Mammary epithelial cell (primary cell): Measurements from ENCODE around the gene FABP6.
"Not testable (repeated sequence)": the region's sequence is repeated elsewhere in the genome, so short reads cannot be mapped to it uniquely, and the experiment has no call there.

ENCODE experiments used
- CTCF ChIP-seq, 2 donors: IDR thresholded peaks in 1 of 2; conservative IDR thresholded peaks in 1 of 2; 2 replicates each; pipeline ENCODE4 v1.5.1; 2011 to 2012; ENCODE audit warnings: inconsistent platforms in 2 of 2, low read length in 2 of 2, mild to moderate bottlenecking in 2 of 2, control low read depth in 1 of 2, low read depth in 1 of 2; ENCODE audit not compliant: insufficient read depth in 1 of 2; ENCODE audit errors: extremely low read depth in 1 of 2
- EZH2 ChIP-seq: IDR thresholded peaks from 2 replicates; pipeline ENCODE4 v1.6.1; 2012; ENCODE audit warnings: low read length, inconsistent platforms, borderline replicate concordance

- not testable (repeated sequence) for TF ChIP-seq CTCF (conservative IDR thresholded peaks at IDR 0.05 in 1 of 2, IDR thresholded peaks at IDR 0.05 in 1 of 2; ENCODE audit: extremely low read depth in 1 of 2, insufficient read depth in 1 of 2, low read depth in 1 of 2, low read length in 2 of 2); EZH2
These were observed 36.2 kb upstream of the FABP6 start for GRCh38 chr5:160193076-160193475.
